ENCODE data around the gene DHRS12. TPM values are rescaled to one million over a fixed set of nuclear protein-coding genes. Genes with fewer than 3 reads are reported as not detected.
"Not testable (repeated sequence)": the region's sequence is repeated elsewhere in the genome, so short reads cannot be mapped to it uniquely, and the experiment has no call there.

The DHRS12 gene
- total and polyA plus RNA-seq, 7 experiments from 2014 or later = 6.7 to 27.1 (median 21.1) TPM

- H3K9me3 Mint-ChIP-seq; H3K9me3 ChIP-seq (ENCODE audit: control insufficient read depth in 2 of 3, low read length in 3 of 3); DNase-seq; H3K27me3 ChIP-seq (ENCODE audit: control insufficient read depth in 2 of 2, insufficient read depth in 2 of 2, low read length in 2 of 2); H3K36me3 ChIP-seq (ENCODE audit: control insufficient read depth in 2 of 3, insufficient read depth in 3 of 3, low read length in 3 of 3); ATAC-seq: not testable (repeated sequence)
- H3K4me1 ChIP-seq (ENCODE audit: control insufficient read depth in 2 of 2, insufficient read depth in 2 of 2, low read length in 2 of 2) = peaks cover 61 to 82% of the 10 kb centered on the region in 2 donors
- Mint-ChIP-seq H3K36me3 (peaks cover 0 to 11% (median 6%) of the 10 kb centered on the region in 5 donors), H3K4me3 (peak overlapping the region; percentile 62 to 100 (median 97)), H3K4me1 (peaks cover 57 to 81% (median 63%) of the 10 kb centered on the region in 7 donors), H3K27ac (peak overlapping the region; percentile 86 to 99 (median 95)), H3K27me3 (peaks cover 0 to 10% (median 0%) of the 10 kb centered on the region in 5 donors)
- H3K4me3 ChIP-seq (ENCODE audit: low read length) = peak overlapping the region; percentile 75
- intact Hi-C loops (cut with micrococcal nuclease) = loop anchor here (1.0 to 5.0 kb wide), 11 partner anchors 9 to 1827 kb away; partner anchors contain the start of genes ALG11 (in 1 of the 2), ATP7B (in 1 of the 2), CKAP2 (in 1 of the 2) and DHRS12 (in 1 of the 2)
- POLR2A ChIA-PET = interaction anchor here (0.7 to 12.1 kb wide), 9 partner anchors 12 to 1700 kb away, joined by 3 to 324 read pairs (median 8); partner anchors contain the start of gene INTS6
- CTCF ChIA-PET = interaction anchor here (0.5 to 6.0 kb wide), 3 partner anchors 10 to 369 kb away, joined by 3 to 126 read pairs (median 6); no protein-coding TSS in a partner anchor
- peak overlapping the region; percentile 85 for H3K27ac ChIP-seq (ENCODE audit: low read depth, low read length)
Measured at GRCh38 chr13:51824712-51825111, 20.7 kb upstream of the DHRS12 start.

GRCh38 chr13:51823863-51824262 lies 19.9 kb upstream of the DHRS12 start:
- peaks cover 0 to 10% (median 0%) of the 10 kb centered on the region in 5 donors for H3K27me3 Mint-ChIP-seq
- H3K27ac Mint-ChIP-seq = peak overlapping the region in 8 of 9 donors; percentile 91 to 99 (median 95)
- no peaks in the 10 kb centered on the region for H3K9me3 ChIP-seq (ENCODE audit: control insufficient read depth in 2 of 3, low read length in 3 of 3)
- DNase-seq (no peak), ATAC-seq (no peak)
- peaks cover 0 to 15% (median 6%) of the 10 kb centered on the region in 5 donors for H3K36me3 Mint-ChIP-seq
- H3K27me3 ChIP-seq (ENCODE audit: control insufficient read depth in 2 of 2, insufficient read depth in 2 of 2, low read length in 2 of 2) = no peaks in the 10 kb centered on the region
- no peaks in the 10 kb centered on the region for H3K9me3 Mint-ChIP-seq
- H3K4me1 Mint-ChIP-seq = peaks cover 60 to 90% (median 63%) of the 10 kb centered on the region in 7 donors
- peak overlapping the region; percentile 85 for H3K27ac ChIP-seq (ENCODE audit: low read depth, low read length)
- POLR2A ChIA-PET = interaction anchor here (1.0 to 12.1 kb wide), 7 partner anchors 8 to 378 kb away, joined by 4 to 324 read pairs (median 64); partner anchors contain the start of gene INTS6
- peaks cover 61 to 89% of the 10 kb centered on the region in 2 donors for H3K4me1 ChIP-seq (ENCODE audit: control insufficient read depth in 2 of 2, insufficient read depth in 2 of 2, low read length in 2 of 2)
- peak overlapping the region; percentile 62 to 100 (median 97) for H3K4me3 Mint-ChIP-seq
- intact Hi-C loops (cut with micrococcal nuclease) = loop anchor here (2.0 kb wide), 4 partner anchors 119 to 1699 kb away; partner anchors contain the start of gene CKAP2 (in 1 of the 2)
- H3K36me3 ChIP-seq (ENCODE audit: control insufficient read depth in 2 of 3, insufficient read depth in 3 of 3, low read length in 3 of 3) = no peaks in the 10 kb centered on the region
- CTCF ChIA-PET = interaction anchor here (1.4 to 6.7 kb wide), 2 partner anchors 8 to 9 kb away, joined by 6 to 73 read pairs; no protein-coding TSS in a partner anchor
- peak overlapping the region; percentile 75 for H3K4me3 ChIP-seq (ENCODE audit: low read length)

- peak overlapping the region in 8 of 9 donors; percentile 91 to 99 (median 95) for H3K27ac Mint-ChIP-seq
- CTCF ChIA-PET = interaction anchor here (1.1 to 6.7 kb wide), 3 partner anchors 8 to 25 kb away, joined by 3 to 73 read pairs (median 6); no protein-coding TSS in a partner anchor
- H3K27ac ChIP-seq (ENCODE audit: low read depth, low read length) = peak overlapping the region; percentile 85
Measured at GRCh38 chr13:51823359-51823758, 19.4 kb upstream of the DHRS12 start.

GRCh38 chr13:51822106-51822815 lies 18.3 kb upstream of the DHRS12 start:
- Histone ChIP-seq H3K4me3 (ENCODE audit: low read length) (peak overlapping the region; percentile 75), H3K27me3 (ENCODE audit: control insufficient read depth in 2 of 2, insufficient read depth in 2 of 2, low read length in 2 of 2) (no peaks in the 10 kb centered on the region), H3K36me3 (ENCODE audit: control insufficient read depth in 2 of 3, insufficient read depth in 3 of 3, low read length in 3 of 3) (no peaks in the 10 kb centered on the region), H3K4me1 (ENCODE audit: control insufficient read depth in 2 of 2, insufficient read depth in 2 of 2, low read length in 2 of 2) (peaks cover 61 to 81% of the 10 kb centered on the region in 2 donors), H3K27ac (ENCODE audit: low read depth, low read length) (peak overlapping the region; percentile 85), H3K9me3 (ENCODE audit: control insufficient read depth in 2 of 3, low read length in 3 of 3) (no peaks in the 10 kb centered on the region)
- Mint-ChIP-seq H3K9me3 (no peaks in the 10 kb centered on the region), H3K4me1 (peaks cover 60 to 92% (median 63%) of the 10 kb centered on the region in 7 donors), H3K36me3 (peaks cover 0 to 22% (median 9%) of the 10 kb centered on the region in 5 donors), H3K27ac (peak overlapping the region; percentile 58 to 99 (median 95)), H3K27me3 (peaks cover 0 to 2% (median 0%) of the 10 kb centered on the region in 5 donors), H3K4me3 (peak overlapping the region; percentile 64 to 100 (median 97))
- ChIA-PET POLR2A (interaction anchor here (0.8 to 12.1 kb wide), 13 partner anchors 7 to 1697 kb away, joined by 3 to 324 read pairs (median 7); partner anchors contain the start of genes ALG11, INTS6 and SUGT1), CTCF (interaction anchor here (1.1 to 6.7 kb wide), 3 partner anchors 11 to 24 kb away, joined by 3 to 73 read pairs (median 16); no protein-coding TSS in a partner anchor)
- DNase-seq (peak in 2 of 9 donors; percentile 20 to 31), ATAC-seq (no peak)
- intact Hi-C loops (cut with micrococcal nuclease) = loop anchor here in 1 of 2 donors (1.0 to 2.0 kb wide), 2 partner anchors 10 to 373 kb away; no protein-coding TSS in a partner anchor

More at GRCh38 chr13:51823359-51823758, 19.4 kb upstream of the DHRS12 start:
- ATAC-seq (no peak), DNase-seq (peak in 1 of 9 donors; percentile 54)
- no peaks in the 10 kb centered on the region for H3K36me3 ChIP-seq (ENCODE audit: control insufficient read depth in 2 of 3, insufficient read depth in 3 of 3, low read length in 3 of 3)
- intact Hi-C loops (cut with micrococcal nuclease) = loop anchor here in 1 of 2 donors (2.0 kb wide), 1 partner anchor 371 kb away; no protein-coding TSS in a partner anchor
- peak overlapping the region; percentile 75 for H3K4me3 ChIP-seq (ENCODE audit: low read length)
- peaks cover 0 to 15% (median 6%) of the 10 kb centered on the region in 5 donors for H3K36me3 Mint-ChIP-seq
- H3K9me3 Mint-ChIP-seq = no peaks in the 10 kb centered on the region
- peaks cover 61 to 94% (median 63%) of the 10 kb centered on the region in 7 donors for H3K4me1 Mint-ChIP-seq
- H3K27me3 ChIP-seq (ENCODE audit: control insufficient read depth in 2 of 2, insufficient read depth in 2 of 2, low read length in 2 of 2) = no peaks in the 10 kb centered on the region
- H3K9me3 ChIP-seq (ENCODE audit: control insufficient read depth in 2 of 3, low read length in 3 of 3) = no peaks in the 10 kb centered on the region
- H3K4me1 ChIP-seq (ENCODE audit: control insufficient read depth in 2 of 2, insufficient read depth in 2 of 2, low read length in 2 of 2) = peaks cover 61 to 89% of the 10 kb centered on the region in 2 donors
- H3K27me3 Mint-ChIP-seq = peaks cover 0 to 7% (median 0%) of the 10 kb centered on the region in 5 donors
- POLR2A ChIA-PET = interaction anchor here (1.0 to 12.1 kb wide), 9 partner anchors 9 to 829 kb away, joined by 3 to 324 read pairs (median 8); partner anchors contain the start of genes ALG11, INTS6 and SUGT1
- peak overlapping the region in 9 of 10 donors; percentile 85 to 100 (median 97) for H3K4me3 Mint-ChIP-seq

GRCh38 chr13:51821606-51822005 lies 17.6 kb upstream of the DHRS12 start:
- Mint-ChIP-seq H3K9me3 (no peaks in the 10 kb centered on the region), H3K4me1 (peaks cover 58 to 90% (median 62%) of the 10 kb centered on the region in 7 donors), H3K36me3 (peaks cover 0 to 22% (median 9%) of the 10 kb centered on the region in 5 donors), H3K4me3 (peak overlapping the region; percentile 64 to 100 (median 97)), H3K27ac (peak overlapping the region; percentile 58 to 99 (median 95)), H3K27me3 (peaks cover 0 to 1% (median 0%) of the 10 kb centered on the region in 5 donors)
- intact Hi-C loops (cut with micrococcal nuclease) = loop anchor here in 1 of 2 donors (1.0 to 2.0 kb wide), 2 partner anchors 11 to 373 kb away; no protein-coding TSS in a partner anchor
- Histone ChIP-seq H3K4me3 (ENCODE audit: low read length) (peak overlapping the region; percentile 75), H3K36me3 (ENCODE audit: control insufficient read depth in 2 of 3, insufficient read depth in 3 of 3, low read length in 3 of 3) (peaks cover 0 to 2% (median under 1%) of the 10 kb centered on the region in 3 experiments), H3K27me3 (ENCODE audit: control insufficient read depth in 2 of 2, insufficient read depth in 2 of 2, low read length in 2 of 2) (no peaks in the 10 kb centered on the region), H3K27ac (ENCODE audit: low read depth, low read length) (peak overlapping the region; percentile 85), H3K9me3 (ENCODE audit: control insufficient read depth in 2 of 3, low read length in 3 of 3) (no peaks in the 10 kb centered on the region), H3K4me1 (ENCODE audit: control insufficient read depth in 2 of 2, insufficient read depth in 2 of 2, low read length in 2 of 2) (peaks cover 61 to 74% of the 10 kb centered on the region in 2 donors)
- DNase-seq = peak in 7 of 9 donors; percentile 57 to 73 (median 70)
- ATAC-seq = peak; percentile 53
- POLR2A ChIA-PET = interaction anchor here (0.9 to 12.1 kb wide), 11 partner anchors 8 to 1697 kb away, joined by 3 to 324 read pairs (median 8); partner anchors contain the start of genes INTS6 and SUGT1
- CTCF ChIA-PET = interaction anchor here (0.7 to 6.7 kb wide), 4 partner anchors 8 to 16 kb away, joined by 3 to 73 read pairs (median 10); no protein-coding TSS in a partner anchor
